ENCODE data around the gene MIR17HG. TPM values are rescaled to one million over a fixed set of nuclear protein-coding genes. Genes with fewer than 3 reads are reported as not detected.

MIR17HG gene
- total RNA-seq, 4 donors from 2014 or later, result 2.2 to 12.1 (median 6.4) TPM

DNA sequence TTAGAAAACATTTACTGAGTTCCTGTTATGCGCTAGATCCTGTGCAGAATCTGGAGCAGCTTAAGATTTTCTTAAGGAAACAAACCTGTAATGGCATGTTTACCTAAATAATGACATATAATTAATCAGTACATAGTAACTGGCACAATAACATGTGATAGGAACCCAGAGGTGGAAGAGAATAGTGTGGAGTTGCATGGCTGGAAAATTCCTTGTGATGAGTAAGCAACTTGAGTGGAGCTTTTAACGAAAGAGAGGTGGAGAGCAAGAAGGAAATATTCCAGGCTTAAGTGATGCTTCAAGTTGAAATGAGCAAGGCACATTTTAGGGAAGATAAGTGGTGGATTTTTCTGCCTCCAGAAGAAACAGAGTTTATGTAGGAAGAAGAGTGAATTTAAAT lies 41.7 kb downstream of the MIR17HG start:
- H3K9me3 ChIP-seq, result no peaks in the 10 kb centered on the region
- H3K27ac ChIP-seq, result no peak overlapping the region
- intact Hi-C loops (cut with DNase I), result no loop called here
- TF ChIP-seq POLR2A (IDR thresholded peaks at IDR 0.05), result no peak
- TF ChIP-seq, protein P1, sequence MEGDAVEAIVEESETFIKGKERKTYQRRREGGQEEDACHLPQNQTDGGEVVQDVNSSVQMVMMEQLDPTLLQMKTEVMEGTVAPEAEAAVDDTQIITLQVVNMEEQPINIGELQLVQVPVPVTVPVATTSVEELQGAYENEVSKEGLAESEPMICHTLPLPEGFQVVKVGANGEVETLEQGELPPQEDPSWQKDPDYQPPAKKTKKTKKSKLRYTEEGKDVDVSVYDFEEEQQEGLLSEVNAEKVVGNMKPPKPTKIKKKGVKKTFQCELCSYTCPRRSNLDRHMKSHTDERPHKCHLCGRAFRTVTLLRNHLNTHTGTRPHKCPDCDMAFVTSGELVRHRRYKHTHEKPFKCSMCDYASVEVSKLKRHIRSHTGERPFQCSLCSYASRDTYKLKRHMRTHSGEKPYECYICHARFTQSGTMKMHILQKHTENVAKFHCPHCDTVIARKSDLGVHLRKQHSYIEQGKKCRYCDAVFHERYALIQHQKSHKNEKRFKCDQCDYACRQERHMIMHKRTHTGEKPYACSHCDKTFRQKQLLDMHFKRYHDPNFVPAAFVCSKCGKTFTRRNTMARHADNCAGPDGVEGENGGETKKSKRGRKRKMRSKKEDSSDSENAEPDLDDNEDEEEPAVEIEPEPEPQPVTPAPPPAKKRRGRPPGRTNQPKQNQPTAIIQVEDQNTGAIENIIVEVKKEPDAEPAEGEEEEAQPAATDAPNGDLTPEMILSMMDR (IDR thresholded peaks at IDR 0.05), result no peak
- 65 to 66% methylated on average over 2 of the region's 2 CpGs for WGBS, 2 donors
- H3K36me3 ChIP-seq, result no peaks in the 10 kb centered on the region
- DNase-seq, result no peak
- no peak overlapping the region for H3K4me3 ChIP-seq (replicated peaks in 1 of 3)
- H3K4me1 ChIP-seq, result no peaks in the 10 kb centered on the region
- no peaks in the 10 kb centered on the region for H3K27me3 ChIP-seq

DNA sequence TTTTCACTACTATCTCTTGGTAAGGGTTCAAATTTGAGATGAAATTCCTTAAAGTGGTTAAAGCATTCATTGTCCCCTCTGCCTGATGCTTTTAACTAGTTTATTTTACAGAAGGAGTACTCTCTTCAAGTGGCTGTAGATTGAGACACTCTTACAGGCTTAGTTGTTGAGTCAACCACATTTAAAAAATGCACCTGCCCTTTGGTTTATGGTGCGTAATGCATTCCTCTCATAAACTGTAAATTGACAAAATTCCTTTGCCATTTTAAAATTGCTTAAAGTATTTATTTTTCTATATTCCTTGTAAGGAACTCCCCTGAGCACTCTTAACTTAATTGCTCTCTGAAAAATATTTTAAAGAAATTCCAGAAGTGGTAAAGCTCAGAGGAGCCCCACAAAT lies 50.1 kb downstream of the MIR17HG start:
- Histone ChIP-seq H3K27me3 (no peaks in the 10 kb centered on the region), H3K9me3 (no peaks in the 10 kb centered on the region), H3K4me1 (peaks cover 6 to 12% of the 10 kb centered on the region in 2 donors), H3K4me3 (replicated peaks in 1 of 3) (no peak overlapping the region), H3K36me3 (no peaks in the 10 kb centered on the region), H3K27ac (no peak overlapping the region)
- TF ChIP-seq POLR2A (IDR thresholded peaks at IDR 0.05), result no peak
- TF ChIP-seq, protein P1 (IDR thresholded peaks at IDR 0.05), result no peak
- intact Hi-C loops (cut with DNase I), result no loop called here
- DNase-seq, result no peak
- WGBS, 2 donors, result 74 to 90% methylated on average over 1 of the region's 1 CpG

DNA sequence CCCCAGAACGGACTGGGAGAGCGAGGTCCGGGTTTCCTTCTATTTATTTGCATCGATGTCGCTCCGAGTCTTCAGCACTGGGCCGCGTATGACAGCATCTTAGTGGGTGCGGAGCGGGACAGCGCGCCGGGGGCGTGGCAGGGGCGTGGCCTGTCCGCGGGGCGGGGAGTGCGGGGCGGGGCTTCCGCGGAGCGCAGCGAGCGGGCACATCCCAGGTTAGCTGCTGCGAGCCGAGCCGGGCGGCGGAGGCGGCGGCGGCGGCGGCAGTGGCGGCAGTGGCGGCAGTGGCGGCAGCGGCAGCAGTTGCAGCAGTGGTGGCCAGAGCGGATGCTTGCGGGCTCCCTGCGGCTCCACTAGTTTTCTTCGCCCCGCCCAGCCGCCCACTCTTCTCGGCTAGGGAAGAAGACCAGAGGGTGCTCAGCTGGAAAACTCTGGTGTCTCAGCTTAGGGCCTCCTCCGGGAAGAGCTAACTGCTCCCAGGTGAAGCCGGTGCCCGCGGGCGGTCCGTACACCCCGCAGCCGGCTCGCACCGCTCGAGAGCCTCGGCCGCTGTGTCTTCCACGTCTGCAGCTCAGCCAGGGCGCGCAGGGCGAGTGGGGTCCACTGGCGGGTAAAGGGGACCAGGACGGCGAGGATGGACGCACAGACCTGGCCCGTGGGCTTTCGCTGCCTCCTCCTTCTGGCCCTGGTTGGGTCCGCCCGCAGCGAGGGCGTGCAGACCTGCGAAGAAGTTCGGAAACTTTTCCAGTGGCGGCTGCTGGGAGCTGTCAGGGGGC lies 51.1 kb downstream of the MIR17HG start, which contains the start of gene GPC5:
Gene GPC5, plus strand, starts transcription at position 209 of the 776 bp plus-strand sequence.
- H3K4me3 ChIP-seq (replicated peaks in 1 of 3), result peak within 1 kb of the TSS in 2 of 3 donors; percentile 5 to 29
- H3K4me1 ChIP-seq, result peaks cover 6 to 12% of the 10 kb centered on the region in 2 donors
- TF ChIP-seq, protein P1 (IDR thresholded peaks at IDR 0.05), result no peak
- TF ChIP-seq POLR2A (IDR thresholded peaks at IDR 0.05), result peak in 1 of 2 donors; percentile 47
- no peaks in the 10 kb centered on the region for H3K36me3 ChIP-seq
- no peak within 1 kb of the TSS for H3K27ac ChIP-seq
- intact Hi-C loops (cut with DNase I), result no loop called here
- DNase-seq, result peak; percentile 57
- 5 to 10% methylated on average over 27 to 40 of the region's 76 CpGs for WGBS, 2 donors
- H3K9me3 ChIP-seq, result no peaks in the 10 kb centered on the region
- no peaks in the 10 kb centered on the region for H3K27me3 ChIP-seq

DNA sequence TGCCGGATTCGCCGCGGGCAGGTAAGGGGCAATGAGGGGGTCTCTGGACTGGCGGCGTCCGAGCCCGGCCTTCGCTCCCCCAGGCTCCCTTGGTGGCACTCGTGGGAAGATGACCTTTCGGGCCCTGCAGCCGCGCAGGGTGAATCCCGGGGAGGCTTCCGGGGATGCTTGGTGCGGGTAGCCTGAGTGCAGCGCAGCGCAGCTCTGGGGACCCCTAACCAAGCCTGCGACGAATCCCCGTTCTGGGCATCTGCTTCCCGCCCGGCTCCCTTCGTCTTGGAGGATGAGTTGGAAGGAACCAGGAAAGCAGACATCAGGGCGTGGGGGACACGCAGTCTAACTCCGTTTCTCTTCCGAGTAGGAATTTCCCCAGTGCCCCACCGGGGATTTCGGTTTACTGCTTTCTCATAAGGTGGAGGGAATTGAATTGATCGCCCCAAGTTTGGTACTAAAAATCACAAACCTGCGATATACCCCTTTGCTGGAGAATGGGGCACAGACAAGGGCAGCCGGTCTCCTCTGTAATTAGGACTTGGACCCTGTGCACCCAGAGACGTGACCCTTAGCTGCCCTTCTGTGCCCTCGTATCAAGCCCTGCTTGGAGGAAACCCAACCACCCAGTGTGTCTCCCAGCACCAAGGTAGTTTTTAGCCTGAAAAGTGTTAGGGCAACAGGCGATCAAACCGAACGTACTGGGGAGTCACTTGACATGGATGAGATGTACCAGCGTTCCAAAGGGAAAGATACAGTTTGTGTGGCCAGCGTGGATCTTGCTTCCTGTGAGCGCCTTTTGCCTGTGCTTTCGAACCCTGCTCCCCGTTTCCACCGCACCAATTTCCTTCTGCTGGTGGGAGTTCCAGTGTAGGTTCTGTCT lies 51.9 kb downstream of the MIR17HG start:
- Histone ChIP-seq H3K27me3 (no peaks in the 10 kb centered on the region), H3K4me1 (peaks cover 6 to 12% of the 10 kb centered on the region in 2 donors), H3K36me3 (no peaks in the 10 kb centered on the region), H3K27ac (no peak overlapping the region), H3K4me3 (replicated peaks in 1 of 3) (peak overlapping the region in 1 of 3 donors; percentile 29), H3K9me3 (no peaks in the 10 kb centered on the region)
- no peak for TF ChIP-seq POLR2A (IDR thresholded peaks at IDR 0.05)
- intact Hi-C loops (cut with DNase I), result no loop called here
- no peak for DNase-seq
- WGBS, 2 donors, result 30 to 44% methylated on average over 25 to 42 of the region's 44 CpGs

DNA sequence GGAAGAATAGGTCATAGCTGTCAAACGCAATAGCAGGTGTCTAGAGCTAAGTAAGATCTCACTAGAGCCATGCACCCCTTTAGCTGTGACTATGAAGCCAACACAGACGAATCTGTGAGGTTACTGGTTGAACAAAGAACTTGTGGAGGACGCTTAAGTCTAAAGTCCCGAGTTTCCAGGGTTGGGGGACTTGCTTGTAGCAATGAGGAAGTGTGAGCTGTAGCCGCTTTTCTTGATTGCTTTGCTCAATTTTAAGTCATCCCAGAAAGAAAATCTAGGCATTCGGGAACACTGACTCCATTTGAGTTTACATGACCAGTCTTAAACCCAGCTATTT lies 52.5 kb downstream of the MIR17HG start:
- TF ChIP-seq POLR2A (IDR thresholded peaks at IDR 0.05), result no peak
- TF ChIP-seq, protein P1 (IDR thresholded peaks at IDR 0.05), result no peak
- H3K4me3 ChIP-seq (replicated peaks in 1 of 3), result no peak overlapping the region
- peaks cover 6 to 12% of the 10 kb centered on the region in 2 donors for H3K4me1 ChIP-seq
- no peaks in the 10 kb centered on the region for H3K27me3 ChIP-seq
- DNase-seq, result no peak
- H3K9me3 ChIP-seq, result no peaks in the 10 kb centered on the region
- H3K36me3 ChIP-seq, result no peaks in the 10 kb centered on the region
- intact Hi-C loops (cut with DNase I), result no loop called here
- H3K27ac ChIP-seq, result no peak overlapping the region
- 73 to 77% methylated on average over 6 of the region's 6 CpGs for WGBS, 2 donors

All from thyroid gland (tissue), 4 donors.